Measurements from ENCODE around the gene PKN1. TPM values are rescaled to one million over a fixed set of nuclear protein-coding genes. Genes with fewer than 3 reads are reported as not detected.

The PKN1 gene
- total RNA-seq, 2 donors from 2014 or later: 54.3 to 255 TPM

DNA sequence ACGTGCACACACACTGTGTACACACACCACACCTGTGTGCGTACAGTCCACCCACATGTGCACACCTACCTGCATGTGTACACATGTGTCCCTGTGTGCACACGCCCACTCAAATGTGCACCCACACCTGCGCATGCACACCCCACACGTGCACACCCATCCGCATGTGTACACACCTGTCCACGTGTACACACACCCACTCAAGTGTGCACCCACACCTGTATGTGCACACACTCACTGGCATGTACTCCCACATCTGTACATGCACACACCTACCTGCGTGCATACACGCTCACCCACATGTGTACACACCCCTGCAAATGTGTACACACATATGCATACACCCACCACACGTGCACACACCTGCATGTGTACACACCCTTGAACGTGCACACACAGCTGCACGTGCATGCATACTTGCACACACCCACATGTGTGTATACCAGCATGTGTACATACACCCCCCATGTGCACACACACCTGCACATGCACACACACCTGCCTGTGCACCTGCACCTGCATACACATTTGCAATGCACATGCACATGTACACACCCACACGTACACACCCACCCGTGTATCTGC, 10.6 kb downstream of the PKN1 start:
- Histone ChIP-seq H3K27me3 (replicated peaks; ENCODE audit: insufficient read depth) (no peaks in the 10 kb centered on the region), H3K4me1 (replicated peaks) (no peaks in the 10 kb centered on the region), H3K9me3 (no peaks in the 10 kb centered on the region), H3K36me3 (peaks cover 22 to 35% of the 10 kb centered on the region in 2 donors), H3K27ac (no peak overlapping the region), H3K4me3 (no peak overlapping the region)
- 97% methylated on average over 14 of the region's 14 CpGs for WGBS
- no peak for TF ChIP-seq POLR2AphosphoS5 (IDR thresholded peaks at IDR 0.05)
- TF ChIP-seq, protein P1, sequence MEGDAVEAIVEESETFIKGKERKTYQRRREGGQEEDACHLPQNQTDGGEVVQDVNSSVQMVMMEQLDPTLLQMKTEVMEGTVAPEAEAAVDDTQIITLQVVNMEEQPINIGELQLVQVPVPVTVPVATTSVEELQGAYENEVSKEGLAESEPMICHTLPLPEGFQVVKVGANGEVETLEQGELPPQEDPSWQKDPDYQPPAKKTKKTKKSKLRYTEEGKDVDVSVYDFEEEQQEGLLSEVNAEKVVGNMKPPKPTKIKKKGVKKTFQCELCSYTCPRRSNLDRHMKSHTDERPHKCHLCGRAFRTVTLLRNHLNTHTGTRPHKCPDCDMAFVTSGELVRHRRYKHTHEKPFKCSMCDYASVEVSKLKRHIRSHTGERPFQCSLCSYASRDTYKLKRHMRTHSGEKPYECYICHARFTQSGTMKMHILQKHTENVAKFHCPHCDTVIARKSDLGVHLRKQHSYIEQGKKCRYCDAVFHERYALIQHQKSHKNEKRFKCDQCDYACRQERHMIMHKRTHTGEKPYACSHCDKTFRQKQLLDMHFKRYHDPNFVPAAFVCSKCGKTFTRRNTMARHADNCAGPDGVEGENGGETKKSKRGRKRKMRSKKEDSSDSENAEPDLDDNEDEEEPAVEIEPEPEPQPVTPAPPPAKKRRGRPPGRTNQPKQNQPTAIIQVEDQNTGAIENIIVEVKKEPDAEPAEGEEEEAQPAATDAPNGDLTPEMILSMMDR (IDR thresholded peaks at IDR 0.05): no peak
- no peak for TF ChIP-seq POLR2A (IDR thresholded peaks at IDR 0.05)
- DNase-seq (ENCODE audit: low spot score): no peak
- intact Hi-C loops (cut with DNase I): no loop called here

DNA sequence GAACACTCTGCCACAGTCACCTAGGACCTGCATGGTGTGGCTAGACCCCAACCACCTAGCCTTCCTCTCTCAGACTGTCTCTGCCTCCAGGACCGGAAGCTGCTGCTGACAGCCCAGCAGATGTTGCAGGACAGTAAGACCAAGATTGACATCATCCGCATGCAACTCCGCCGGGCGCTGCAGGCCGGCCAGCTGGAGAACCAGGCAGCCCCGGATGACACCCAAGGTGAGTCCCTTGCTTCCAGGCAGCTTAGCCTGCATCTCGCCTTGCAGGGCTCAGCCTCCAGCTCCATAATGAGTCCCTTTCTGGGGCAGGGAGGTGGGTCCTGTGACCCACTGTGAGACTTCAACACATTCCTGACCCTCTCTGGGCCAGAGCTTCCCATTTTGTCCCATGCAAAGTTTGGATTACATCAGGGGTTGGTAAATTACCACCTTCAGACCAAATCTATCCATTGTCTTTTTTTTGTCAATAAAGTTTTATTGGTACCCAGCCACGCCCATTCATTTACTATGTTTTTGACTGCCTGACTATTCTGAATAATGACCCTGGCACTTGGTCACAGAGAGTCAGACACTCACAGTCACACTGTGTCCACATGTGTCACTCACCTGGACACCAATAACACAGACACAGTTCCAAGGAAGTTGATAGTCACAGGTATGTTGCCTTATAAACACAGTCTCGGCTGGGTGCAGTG, 13.4 kb downstream of the PKN1 start:
- Histone ChIP-seq H3K4me3 (no peak overlapping the region), H3K27me3 (replicated peaks; ENCODE audit: insufficient read depth) (no peaks in the 10 kb centered on the region), H3K36me3 (peaks cover 22 to 46% of the 10 kb centered on the region in 2 donors), H3K9me3 (no peaks in the 10 kb centered on the region), H3K4me1 (replicated peaks) (no peaks in the 10 kb centered on the region), H3K27ac (no peak overlapping the region)
- WGBS: 90% methylated on average over 10 of the region's 10 CpGs
- DNase-seq (ENCODE audit: low spot score): no peak
- intact Hi-C loops (cut with DNase I): no loop called here
- TF ChIP-seq POLR2AphosphoS5 (IDR thresholded peaks at IDR 0.05) (no peak), POLR2A (IDR thresholded peaks at IDR 0.05) (no peak)
- TF ChIP-seq, protein P1 (IDR thresholded peaks at IDR 0.05): no peak

DNA sequence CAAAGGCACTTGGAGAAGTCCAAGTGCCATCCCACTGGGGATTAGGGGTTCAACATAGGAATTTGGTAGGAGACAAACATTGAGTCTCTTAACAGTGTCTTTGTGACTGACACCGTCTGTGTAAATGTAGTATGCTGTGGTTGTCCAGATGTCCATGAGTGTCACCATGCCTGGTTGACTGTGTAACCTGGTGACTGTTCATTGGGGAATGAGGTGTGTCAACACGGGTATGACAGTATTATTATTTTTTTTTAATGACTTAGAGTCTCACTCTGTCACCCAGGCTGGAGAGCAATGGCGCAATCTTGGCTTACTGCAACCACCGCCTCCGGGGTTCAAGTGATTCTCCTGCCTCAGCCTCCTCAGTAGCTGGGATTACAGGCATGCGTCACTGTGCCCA, 16.2 kb downstream of the PKN1 start:
- Histone ChIP-seq H3K4me3 (no peak overlapping the region), H3K9me3 (no peaks in the 10 kb centered on the region), H3K27ac (no peak overlapping the region), H3K27me3 (replicated peaks; ENCODE audit: insufficient read depth) (no peaks in the 10 kb centered on the region), H3K36me3 (peaks cover 6 to 29% of the 10 kb centered on the region in 2 donors), H3K4me1 (replicated peaks) (no peaks in the 10 kb centered on the region)
- 98% methylated on average over 6 of the region's 6 CpGs for WGBS
- TF ChIP-seq POLR2AphosphoS5 (IDR thresholded peaks at IDR 0.05) (no peak), POLR2A (IDR thresholded peaks at IDR 0.05) (no peak)
- TF ChIP-seq, protein P1 (IDR thresholded peaks at IDR 0.05): no peak
- no peak for DNase-seq (ENCODE audit: low spot score)
- intact Hi-C loops (cut with DNase I): no loop called here

DNA sequence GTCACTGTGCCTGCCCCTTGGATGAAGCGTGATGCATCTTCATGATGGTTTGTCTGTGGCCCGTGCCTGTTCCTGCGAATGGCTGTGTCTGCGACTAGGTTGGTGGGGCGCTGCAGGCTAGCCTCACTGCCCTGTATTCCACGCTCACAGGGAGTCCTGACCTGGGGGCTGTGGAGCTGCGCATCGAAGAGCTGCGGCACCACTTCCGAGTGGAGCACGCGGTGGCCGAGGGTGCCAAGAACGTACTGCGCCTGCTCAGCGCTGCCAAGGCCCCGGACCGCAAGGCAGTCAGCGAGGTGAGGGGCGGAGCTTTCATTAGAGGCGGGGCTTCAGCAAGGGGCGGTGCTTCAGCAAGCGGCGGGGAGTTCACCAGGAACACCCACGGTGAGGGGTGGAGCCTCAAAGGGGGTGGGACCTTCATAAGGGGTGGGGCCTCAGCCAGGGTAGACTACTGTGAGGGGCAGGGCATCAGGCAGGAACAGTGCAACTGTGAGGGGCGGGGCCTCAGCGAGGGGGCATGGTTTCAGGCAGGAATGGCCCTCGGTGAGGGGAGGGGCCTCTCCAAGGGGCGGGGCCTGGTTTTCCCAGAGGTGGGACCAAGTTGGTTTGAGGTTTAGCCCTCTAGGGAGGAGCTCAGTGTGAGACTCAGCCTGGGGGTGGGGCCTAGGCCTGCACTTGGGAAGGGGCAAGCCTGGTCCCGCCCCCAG, 17.2 kb downstream of the PKN1 start:
- no peak for DNase-seq (ENCODE audit: low spot score)
- H3K27me3 ChIP-seq (replicated peaks; ENCODE audit: insufficient read depth): no peaks in the 10 kb centered on the region
- no peak for TF ChIP-seq POLR2AphosphoS5 (IDR thresholded peaks at IDR 0.05)
- TF ChIP-seq, protein P1 (IDR thresholded peaks at IDR 0.05): no peak
- no peak for TF ChIP-seq POLR2A (IDR thresholded peaks at IDR 0.05)
- 86% methylated on average over 30 of the region's 30 CpGs for WGBS
- no peak overlapping the region for H3K27ac ChIP-seq
- H3K4me3 ChIP-seq: no peak overlapping the region
- intact Hi-C loops (cut with DNase I): no loop called here
- peaks cover 6 to 29% of the 10 kb centered on the region in 2 donors for H3K36me3 ChIP-seq
- no peaks in the 10 kb centered on the region for H3K4me1 ChIP-seq (replicated peaks)
- H3K9me3 ChIP-seq: no peaks in the 10 kb centered on the region
